ENCODE measurements around the gene HECTD4. TPM values are rescaled to one million over a fixed set of nuclear protein-coding genes. Genes with fewer than 3 reads are reported as not detected.

Gene HECTD4
- total RNA-seq, 1 experiment from 2014 or later, result 51.3 TPM

GRCh38 chr12:112183141-112184021 is 198.8 kb downstream of the HECTD4 start:
- no peak overlapping the region for H3K4me3 ChIP-seq (ENCODE audit: low read depth in 2 of 2, low read length in 2 of 2)
- DNase-seq (ENCODE audit: low read depth, low spot score) (no peak), ATAC-seq (no peak)
- intact Hi-C loops (cut with micrococcal nuclease; ENCODE audit: unreplicated experiment) (no loop called here), in situ Hi-C loops (cut with HindIII; ENCODE audit: low pct_unique_long_range_greater_than_20kb, low sequenced_read_pairs) (no loop called here)
- H3K9me3 ChIP-seq (ENCODE audit: control insufficient read depth, insufficient read depth, low read depth, low read length), result no peaks in the 10 kb centered on the region
- H3K36me3 ChIP-seq (ENCODE audit: control insufficient read depth, insufficient read depth, low read length), result no peaks in the 10 kb centered on the region
- CTCF ChIA-PET, result no interaction called here
- H3K27me3 ChIP-seq (ENCODE audit: control insufficient read depth, insufficient read depth, low read length), result no peaks in the 10 kb centered on the region
- POLR2A ChIA-PET, result no interaction called here
- no peaks in the 10 kb centered on the region for H3K4me1 ChIP-seq (ENCODE audit: control insufficient read depth, insufficient read depth, low read length)
- BruUV-seq (replicated peaks), result no TSS peak
- H3K27ac ChIP-seq (ENCODE audit: low read length), result no peak overlapping the region
- TF ChIP-seq POLR2AphosphoS5 (IDR thresholded peaks at IDR 0.05; ENCODE audit: low read depth, low read length), result no peak
- no peak for TF ChIP-seq REST (IDR thresholded peaks at IDR 0.05; ENCODE audit: insufficient read depth in 1 of 2, low read depth in 2 of 2, low read length in 1 of 2)
- no peak for TF ChIP-seq TCF7L2 (IDR thresholded peaks at IDR 0.05; ENCODE audit: low read depth, low read length)
- no peak for TF ChIP-seq SIN3A (IDR thresholded peaks at IDR 0.05; ENCODE audit: borderline replicate concordance, insufficient read depth, low read depth, low read length)
- no peak for TF ChIP-seq CTCF (IDR thresholded peaks at IDR 0.05)

- H3K9me3 ChIP-seq (ENCODE audit: control insufficient read depth, insufficient read depth, low read depth, low read length), result no peaks in the 10 kb centered on the region
- in situ Hi-C loops (cut with HindIII; ENCODE audit: low pct_unique_long_range_greater_than_20kb, low sequenced_read_pairs), result no loop called here
- ATAC-seq (no peak), DNase-seq (ENCODE audit: low read depth, low spot score) (no peak)
- intact Hi-C loops (cut with micrococcal nuclease; ENCODE audit: unreplicated experiment), result no loop called here
- no peaks in the 10 kb centered on the region for H3K4me1 ChIP-seq (ENCODE audit: control insufficient read depth, insufficient read depth, low read length)
- H3K36me3 ChIP-seq (ENCODE audit: control insufficient read depth, insufficient read depth, low read length), result no peaks in the 10 kb centered on the region
- H3K27me3 ChIP-seq (ENCODE audit: control insufficient read depth, insufficient read depth, low read length), result no peaks in the 10 kb centered on the region
- TF ChIP-seq CTCF (IDR thresholded peaks at IDR 0.05) (no peak), POLR2AphosphoS5 (IDR thresholded peaks at IDR 0.05; ENCODE audit: low read depth, low read length) (no peak), SIN3A (IDR thresholded peaks at IDR 0.05; ENCODE audit: borderline replicate concordance, insufficient read depth, low read depth, low read length) (no peak), TCF7L2 (IDR thresholded peaks at IDR 0.05; ENCODE audit: low read depth, low read length) (no peak), REST (IDR thresholded peaks at IDR 0.05; ENCODE audit: insufficient read depth in 1 of 2, low read depth in 2 of 2, low read length in 1 of 2) (no peak)
- no peak overlapping the region for H3K4me3 ChIP-seq (ENCODE audit: low read depth in 2 of 2, low read length in 2 of 2)
- no peak overlapping the region for H3K27ac ChIP-seq (ENCODE audit: low read length)
- POLR2A ChIA-PET, result no interaction called here
- CTCF ChIA-PET, result no interaction called here
- BruUV-seq (replicated peaks), result no TSS peak
Measured at GRCh38 chr12:112182499-112182898, 199.7 kb downstream of the HECTD4 start.

Measured in Panc1 (cell line).